Esophagus muscularis mucosa (tissue), 4 donors: Measurements from ENCODE around the gene L3MBTL4.

Source experiments
- CTCF ChIP-seq, 3 experiments: fragments of 200-600 bp in 2 of 3; fragments of 450-650 bp in 1 of 3; sonication (generic) in 2 of 3; IDR thresholded peaks; one replicate each; pipeline ENCODE4 v1.5.1; 2017 to 2019; ENCODE audit warnings: antibody characterized with exemption in 3 of 3, mild to moderate bottlenecking in 2 of 3, moderate library complexity in 1 of 3
- EP300 ChIP-seq: sonication (generic); formaldehyde crosslinking; IDR thresholded peaks from one replicate; pipeline ENCODE4 v1.6.1; 2017; ENCODE audit warnings: antibody characterized with exemption
- POLR2A ChIP-seq: fragments of 450-650 bp; IDR thresholded peaks from one replicate; pipeline ENCODE4 v1.6.1; 2017; ENCODE audit warnings: antibody characterized with exemption, moderate library complexity, mild to moderate bottlenecking, low read depth
- POLR2AphosphoS5 ChIP-seq, 2 donors: sonication (generic); formaldehyde crosslinking; IDR thresholded peaks; one replicate each; pipeline ENCODE4 v1.6.1; 2017; ENCODE audit warnings: antibody characterized with exemption in 2 of 2

GRCh38 chr18:6396847-6397246 is 17.9 kb downstream of the L3MBTL4 start:
- TF ChIP-seq POLR2A = no peak
- no peak for TF ChIP-seq EP300
- no peak for TF ChIP-seq CTCF (IDR thresholded peaks at IDR 0.05)
- TF ChIP-seq POLR2AphosphoS5 (IDR thresholded peaks at IDR 0.05) = no peak
